B cell (primary cell): ENCODE results near the gene EDC4. TPM values are rescaled to one million over a fixed set of nuclear protein-coding genes. Genes with fewer than 3 reads are reported as not detected.

ENCODE experiments used
- ATAC-seq: fragments of 200-7000 bp; cut with Tn5 transposase; one replicate; pipeline ENCODE4 v1.10.0; 2021; ENCODE audit warnings: low read depth, mild to moderate bottlenecking, moderate number of reproducible peaks, moderate library complexity
- CTCF ChIA-PET: fragments of 350-600 bp; sonication (Branson Sonifier 250); formaldehyde crosslinking; loops from one replicate; lab custom pipeline; 2021; ENCODE audit warnings: antibody characterized with exemption, inconsistent platforms; lab: Charles Lee
- POLR2A ChIA-PET: fragments of 350-600 bp; sonication (Branson Sonifier 250); formaldehyde crosslinking; loops from one replicate; lab custom pipeline; 2021; ENCODE audit warnings: antibody characterized with exemption; lab: Charles Lee
- DNase-seq: peaks from one replicate; pipeline ENCODE4 v3.0.0; 2013
- H2AFZ ChIP-seq: 2 replicates; pipeline ENCODE4 v1.6.1; 2012; ENCODE audit warnings: mild to moderate bottlenecking, low read depth, low read length; ENCODE audit not compliant: insufficient read depth, poor library complexity, severe bottlenecking
- H3K27ac ChIP-seq, 2 donors: 1 replicate in 1 of 2; 2 replicates in 1 of 2; pipeline ENCODE4 v1.5.1; 2012 to 2013; ENCODE audit warnings: low read length in 2 of 2, mild to moderate bottlenecking in 2 of 2, moderate library complexity in 1 of 2
- H3K27me3 ChIP-seq, 4 experiments: fragments of 200-600 bp in 1 of 4; sonication (generic) in 1 of 4; replicated peaks in 1 of 4; 1 replicate in 2 of 4; 2 replicates in 2 of 4; pipeline versions ENCODE4 v1.6.1 to v1.7.0; 2013 to 2016; ENCODE audit warnings: low read length in 3 of 4, mild to moderate bottlenecking in 2 of 4, mixed read lengths in 1 of 4, moderate library complexity in 1 of 4; ENCODE audit not compliant: insufficient read depth in 4 of 4, control insufficient read depth in 3 of 4; ENCODE audit errors: control extremely low read depth in 1 of 4
- H3K36me3 ChIP-seq, 2 experiments: replicated peaks in 1 of 2; 1 replicate in 1 of 2; 2 replicates in 1 of 2; pipeline versions ENCODE4 v1.6.1 to v1.7.1; 2013; ENCODE audit warnings: low read length in 1 of 2; ENCODE audit not compliant: insufficient read depth in 2 of 2, control insufficient read depth in 1 of 2; ENCODE audit errors: control extremely low read depth in 1 of 2, extremely low read depth in 1 of 2
- H3K4me1 ChIP-seq, 2 donors: fragments of 200-600 bp in 1 of 2; sonication (generic) in 1 of 2; 1 replicate in 1 of 2; 2 replicates in 1 of 2; pipeline versions ENCODE4 v1.5.1 to v1.6.1; 2013 to 2017; ENCODE audit warnings: low read length in 2 of 2; ENCODE audit not compliant: control insufficient read depth in 2 of 2, insufficient read depth in 2 of 2
- H3K4me2 ChIP-seq: replicated peaks from 2 replicates; pipeline ENCODE3; 2012; ENCODE audit warnings: mild to moderate bottlenecking, low read depth, low read length; ENCODE audit not compliant: poor library complexity, severe bottlenecking
- H3K4me3 ChIP-seq, 5 experiments: fragments of 200-600 bp in 1 of 5; sonication (generic) in 1 of 5; 1 replicate in 3 of 5; 2 replicates in 2 of 5; pipeline versions ENCODE4 v1.5.1 to v1.7.0; 2011 to 2016; ENCODE audit warnings: low read length in 4 of 5, mild to moderate bottlenecking in 4 of 5, low read depth in 2 of 5, control low read depth in 1 of 5, moderate library complexity in 1 of 5; ENCODE audit not compliant: insufficient read depth in 1 of 5; ENCODE audit errors: control extremely low read depth in 1 of 5, extremely low read depth in 1 of 5
- H3K79me2 ChIP-seq: fragments of 200-600 bp; sonication (generic); one replicate; pipeline ENCODE4 v1.6.0; 2016; ENCODE audit warnings: low read length; ENCODE audit not compliant: control insufficient read depth, insufficient read depth
- H3K9ac ChIP-seq: fragments of 200-600 bp; sonication (generic); 2 replicates; pipeline ENCODE4 v1.6.1; 2017; ENCODE audit warnings: mild to moderate bottlenecking, low read length, moderate library complexity
- H3K9me3 ChIP-seq, 3 donors: one replicate each; pipeline versions ENCODE4 v1.6.1 to v1.7.1; 2013; ENCODE audit warnings: low read length in 2 of 3; ENCODE audit not compliant: control insufficient read depth in 2 of 3, insufficient read depth in 1 of 3; ENCODE audit errors: control extremely low read depth in 1 of 3
- H4K20me1 ChIP-seq: 2 replicates; pipeline ENCODE4 v1.6.0; 2012; ENCODE audit warnings: mild to moderate bottlenecking, low read length; ENCODE audit not compliant: insufficient read depth, control insufficient read depth, poor library complexity, severe bottlenecking
- H3K27ac Mint-ChIP-seq: one replicate; pipeline ENCODE4 v1.8.0; 2021; ENCODE audit warnings: mixed read lengths
- H3K27me3 Mint-ChIP-seq: one replicate; pipeline ENCODE4 v1.8.0; 2021; ENCODE audit warnings: mixed read lengths
- H3K4me1 Mint-ChIP-seq: one replicate; pipeline ENCODE4 v1.8.0; 2021; ENCODE audit warnings: mixed read lengths
- H3K4me3 Mint-ChIP-seq: one replicate; pipeline ENCODE4 v1.8.0; 2021; ENCODE audit warnings: mixed read lengths
- H3K9me3 Mint-ChIP-seq: one replicate; pipeline ENCODE4 v1.8.0; 2022; ENCODE audit warnings: mixed read lengths; ENCODE audit not compliant: insufficient read depth
- CTCF ChIP-seq: fragments of 200-600 bp; IDR thresholded peaks from one replicate; pipeline ENCODE4 v1.8.0; 2022; ENCODE audit warnings: antibody characterized with exemption, mild to moderate bottlenecking
- EZH2 ChIP-seq: IDR thresholded peaks from 2 replicates; pipeline ENCODE4 v1.6.1; 2012; ENCODE audit warnings: borderline replicate concordance, low read depth, mild to moderate bottlenecking, moderate library complexity, low read length; ENCODE audit not compliant: insufficient read depth, poor library complexity, severe bottlenecking
- WGBS: methylation state at CpG from one replicate; pipeline ENCODE4 v1.1.5; 2013; ENCODE audit warnings: missing lambda C conversion rate; ENCODE audit not compliant: insufficient coverage; 5-methylcytosine and 5-hydroxymethylcytosine counted together
- intact Hi-C: fragments of 100-400 bp; cut with micrococcal nuclease; formaldehyde crosslinking; loops from one replicate; pipeline ENCODE4 v1.10.0; 2022
- polyA plus RNA-seq: library from polyadenylated mRNA; depleted of rRNA; stranded (reverse); fragments of >200 nt; gene quantifications from 2 replicates; pipeline ENCODE4 v1.2.3, GENCODE V29; 2012
- total RNA-seq, 2 donors: library from RNA; stranded (reverse); fragments of 120-200 nt in 1 of 2; gene quantifications; 1 replicate in 1 of 2; 2 replicates in 1 of 2; pipeline versions ENCODE4 v1.2.3 to v1.2.4, GENCODE V29; 2013 to 2022

EDC4 gene
- total and polyA plus RNA-seq, 2 donors (not counting 1 experiment from before 2014, with no cell fraction given), result 84.5 to 95.1 TPM

- H3K27me3 Mint-ChIP-seq, result no peaks in the 10 kb centered on the region
- no peaks in the 10 kb centered on the region for H3K9me3 Mint-ChIP-seq
- 99% methylated on average over 8 of the region's 9 CpGs for WGBS
- ChIA-PET POLR2A (no interaction called here), CTCF (interaction anchor here (0.8 to 0.9 kb wide), 2 partner anchors 62 to 162 kb away, joined by 4 to 6 read pairs; no protein-coding TSS in a partner anchor)
- TF ChIP-seq CTCF (no peak), EZH2 (no peak)
- Histone ChIP-seq H4K20me1 (peaks cover 27% of the 10 kb centered on the region), H3K27ac (no peak overlapping the region), H3K4me1 (peaks cover 10 to 13% of the 10 kb centered on the region in 2 donors), H3K9me3 (no peaks in the 10 kb centered on the region), H3K4me2 (no peak overlapping the region), H3K36me3 (peaks cover 0 to 74% of the 10 kb centered on the region in 2 experiments), H3K9ac (no peak overlapping the region), H3K4me3 (no peak overlapping the region), H3K79me2 (peaks cover 31% of the 10 kb centered on the region), H2AFZ (no peak overlapping the region), H3K27me3 (no peaks in the 10 kb centered on the region)
- intact Hi-C loops, result no loop called here
- H3K4me1 Mint-ChIP-seq, result peaks cover 19% of the 10 kb centered on the region
- no peak overlapping the region for H3K27ac Mint-ChIP-seq
- H3K4me3 Mint-ChIP-seq, result no peak overlapping the region
- DNase-seq, result no peak
- ATAC-seq, result no peak
These were observed 6.0 kb downstream of the EDC4 start for GRCh38 chr16:67878846-67879245.

GRCh38 chr16:67879462-67879861, 6.6 kb downstream of the EDC4 start:
- no peaks in the 10 kb centered on the region for H3K9me3 Mint-ChIP-seq
- Histone ChIP-seq H3K79me2 (peaks cover 27% of the 10 kb centered on the region), H3K4me2 (no peak overlapping the region), H3K4me1 (peaks cover 3 to 6% of the 10 kb centered on the region in 2 donors), H3K9ac (no peak overlapping the region), H2AFZ (no peak overlapping the region), H3K36me3 (peaks cover 0 to 81% of the 10 kb centered on the region in 2 experiments), H3K4me3 (no peak overlapping the region), H4K20me1 (peaks cover 21% of the 10 kb centered on the region), H3K9me3 (no peaks in the 10 kb centered on the region), H3K27me3 (no peaks in the 10 kb centered on the region), H3K27ac (no peak overlapping the region)
- TF ChIP-seq EZH2 (no peak), CTCF (no peak)
- POLR2A ChIA-PET, result no interaction called here
- CTCF ChIA-PET, result interaction anchor here (0.6 to 1.2 kb wide), 2 partner anchors 63 to 186 kb away, joined by 3 read pairs; no protein-coding TSS in a partner anchor
- intact Hi-C loops, result no loop called here
- H3K4me1 Mint-ChIP-seq, result peaks cover 13% of the 10 kb centered on the region
- H3K4me3 Mint-ChIP-seq, result no peak overlapping the region
- no peak for ATAC-seq
- H3K27ac Mint-ChIP-seq, result no peak overlapping the region
- WGBS, result 96% methylated on average over 10 of the region's 12 CpGs
- DNase-seq, result no peak
- no peaks in the 10 kb centered on the region for H3K27me3 Mint-ChIP-seq
